SK-N-MC (cell line): ENCODE measurements around the gene CELA2A.
"Not testable (repeated sequence)": the region's sequence is repeated elsewhere in the genome, so short reads cannot be mapped to it uniquely, and the experiment has no call there.

Source experiments
- DNase-seq: peaks from one replicate; pipeline ENCODE4 v3.0.0-alpha.2; 2011; ENCODE audit warnings: low read depth, low spot score
- H3K27ac ChIP-seq: fragments of 200-600 bp; sonication (generic); 2 replicates; pipeline ENCODE4 v1.5.1; 2016; ENCODE audit warnings: mixed run types
- H3K36me3 ChIP-seq: fragments of 200-600 bp; sonication (generic); 2 replicates; pipeline ENCODE4 v1.6.1; 2017; ENCODE audit warnings: antibody characterized with exemption, low read length, mixed read lengths; ENCODE audit not compliant: insufficient read depth
- H3K4me3 ChIP-seq: fragments of 200-600 bp; sonication (generic); 2 replicates; pipeline ENCODE4 v1.5.1; 2016
- H3K9ac ChIP-seq: fragments of 200-600 bp; sonication (generic); 2 replicates; pipeline ENCODE4 v1.8.0; 2017; ENCODE audit warnings: mixed run types, mixed read lengths; ENCODE audit not compliant: insufficient read length
- H3K9me3 ChIP-seq: fragments of 200-600 bp; sonication (generic); 2 replicates; pipeline ENCODE4 v1.6.1; 2017; ENCODE audit warnings: low read depth, mild to moderate bottlenecking, antibody characterized with exemption, low read length, moderate library complexity, mixed read lengths
- EZH2 ChIP-seq: fragments of 200-600 bp; sonication (generic); IDR thresholded peaks from one replicate; pipeline ENCODE4 v1.6.1; 2017; ENCODE audit warnings: antibody characterized with exemption
- FOXP2 ChIP-seq: optimal IDR thresholded peaks from 2 replicates; pipeline ENCODE3; 2011; ENCODE audit warnings: mild to moderate bottlenecking, moderate library complexity; ENCODE audit not compliant: insufficient read depth; ENCODE audit errors: extremely low read length, control extremely low read depth
- POLR2AphosphoS5 ChIP-seq: IDR thresholded peaks from 2 replicates; pipeline ENCODE4 v1.6.1; 2012; ENCODE audit warnings: mild to moderate bottlenecking, low read depth, low read length, borderline replicate concordance

The CELA2A gene

DNA sequence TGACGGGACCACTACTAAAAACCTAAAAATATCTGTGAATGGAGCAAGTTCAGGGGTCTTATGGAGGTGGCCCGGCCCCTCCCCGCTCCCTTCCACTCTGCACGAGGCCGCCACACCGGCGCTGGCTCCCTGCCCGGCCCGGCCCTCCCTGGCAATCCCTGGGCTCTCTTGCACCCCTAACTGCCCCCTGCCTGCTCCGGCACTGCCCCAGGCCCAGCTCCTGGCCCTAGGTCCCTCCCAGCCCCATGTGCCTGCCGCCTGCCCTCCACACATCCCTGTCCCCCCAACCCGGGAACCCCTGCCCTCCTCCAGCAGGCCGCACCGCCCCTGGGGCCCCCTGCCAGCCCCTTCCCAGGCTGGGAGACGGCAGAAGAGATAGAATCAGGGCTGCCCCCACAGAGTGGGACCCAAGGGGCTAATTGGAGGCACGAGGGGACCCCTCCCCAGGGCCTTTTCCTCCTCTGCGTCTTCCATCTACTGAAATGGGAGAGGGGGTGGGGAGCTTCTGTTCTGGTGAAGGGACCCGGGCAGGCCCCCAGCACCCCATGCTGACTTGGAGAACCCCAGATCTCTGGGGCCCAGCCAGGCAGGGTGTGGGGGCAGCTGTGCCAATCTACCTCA, 27.6 kb upstream of the CELA2A start:
- H3K36me3 ChIP-seq = no peaks in the 10 kb centered on the region
- no peak for DNase-seq
- TF ChIP-seq EZH2 = no peak
- no peak for TF ChIP-seq FOXP2
- TF ChIP-seq POLR2AphosphoS5 = no peak

DNA sequence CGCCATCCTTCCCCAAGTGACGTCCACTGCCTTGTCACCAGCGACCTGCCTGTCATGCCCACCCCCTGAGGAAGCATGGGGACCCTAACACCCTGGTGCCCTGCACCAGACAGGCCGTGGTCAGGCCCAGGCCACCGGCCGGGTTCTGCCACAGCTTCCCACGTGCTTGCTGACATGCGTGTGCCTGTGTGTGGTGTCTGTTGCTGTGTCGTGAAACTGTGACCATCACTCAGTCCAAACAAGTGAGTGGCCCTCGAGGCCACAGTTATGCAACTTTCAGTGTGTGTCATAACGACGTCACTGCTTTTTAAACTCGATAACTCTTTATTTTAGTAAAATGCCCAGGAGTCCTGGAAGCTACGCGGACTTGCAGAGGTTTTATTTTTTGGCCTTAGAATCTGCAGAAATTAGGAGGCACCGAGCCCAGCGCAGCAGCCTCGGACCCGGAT, 26.8 kb upstream of the CELA2A start:
- Histone ChIP-seq H3K9me3 (no peaks in the 10 kb centered on the region), H3K4me3 (no peak overlapping the region), H3K9ac (no peak overlapping the region), H3K27ac (no peak overlapping the region; the same call in 1 of the 2 replicates), H3K36me3 (no peaks in the 10 kb centered on the region)
- DNase-seq = no peak
- no peak for TF ChIP-seq POLR2AphosphoS5
- TF ChIP-seq FOXP2 = no peak
- no peak for TF ChIP-seq EZH2

More for the DNA sequence above, 27.6 kb upstream of the CELA2A start:
- Histone ChIP-seq H3K9ac (no peak overlapping the region), H3K4me3 (no peak overlapping the region), H3K9me3 (no peaks in the 10 kb centered on the region), H3K27ac (no peak overlapping the region)

- H3K36me3 ChIP-seq = no peaks in the 10 kb centered on the region
- no peak overlapping the region for H3K27ac ChIP-seq
- TF ChIP-seq POLR2AphosphoS5 (no peak), EZH2 (no peak), FOXP2 (no peak)
- no peak overlapping the region for H3K9ac ChIP-seq
- H3K4me3 ChIP-seq = no peak overlapping the region
- DNase-seq = no peak
- H3K9me3 ChIP-seq = no peaks in the 10 kb centered on the region
These were observed 25.6 kb upstream of the CELA2A start for GRCh38 chr1:15430787-15431570.

DNA sequence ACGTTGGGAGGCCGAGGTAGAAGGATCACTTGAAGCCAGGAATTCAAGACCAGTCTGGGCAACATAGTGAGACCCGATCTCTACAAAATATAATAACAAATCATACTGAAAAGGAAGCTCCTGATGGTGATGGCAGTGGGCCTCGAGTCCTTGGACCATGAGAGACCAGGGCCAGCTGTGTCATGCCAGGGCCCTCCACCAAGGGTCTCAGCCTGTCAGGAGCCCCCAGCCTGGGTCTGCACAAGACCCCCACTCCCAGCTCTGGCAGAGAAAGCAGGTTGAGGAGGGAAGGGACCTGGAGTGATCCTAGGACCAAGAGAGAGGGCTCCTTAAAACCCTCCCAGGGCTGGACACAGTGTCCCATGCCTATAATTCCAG, 25.0 kb upstream of the CELA2A start:
- H3K4me3 ChIP-seq = no peak overlapping the region
- no peaks in the 10 kb centered on the region for H3K36me3 ChIP-seq
- no peak overlapping the region for H3K27ac ChIP-seq
- DNase-seq = no peak
- TF ChIP-seq EZH2 = no peak
- TF ChIP-seq POLR2AphosphoS5 = no peak
- TF ChIP-seq FOXP2 = no peak
- no peak overlapping the region for H3K9ac ChIP-seq
- no peaks in the 10 kb centered on the region for H3K9me3 ChIP-seq

GRCh38 chr1:15432324-15432723, 24.2 kb upstream of the CELA2A start:
- Histone ChIP-seq H3K9ac (no peak overlapping the region), H3K36me3 (no peaks in the 10 kb centered on the region), H3K27ac (no peak overlapping the region), H3K9me3 (no peaks in the 10 kb centered on the region), H3K4me3 (no peak overlapping the region)
- no peak for TF ChIP-seq POLR2AphosphoS5
- no peak for DNase-seq

GRCh38 chr1:15433471-15433870, 23.1 kb upstream of the CELA2A start:
- Histone ChIP-seq H3K9me3 (no peaks in the 10 kb centered on the region), H3K9ac (no peak overlapping the region), H3K4me3 (no peak overlapping the region), H3K27ac (no peak overlapping the region), H3K36me3 (no peaks in the 10 kb centered on the region)
- DNase-seq = no peak
- TF ChIP-seq EZH2 (no peak), FOXP2 (no peak), POLR2AphosphoS5 (no peak)

DNA sequence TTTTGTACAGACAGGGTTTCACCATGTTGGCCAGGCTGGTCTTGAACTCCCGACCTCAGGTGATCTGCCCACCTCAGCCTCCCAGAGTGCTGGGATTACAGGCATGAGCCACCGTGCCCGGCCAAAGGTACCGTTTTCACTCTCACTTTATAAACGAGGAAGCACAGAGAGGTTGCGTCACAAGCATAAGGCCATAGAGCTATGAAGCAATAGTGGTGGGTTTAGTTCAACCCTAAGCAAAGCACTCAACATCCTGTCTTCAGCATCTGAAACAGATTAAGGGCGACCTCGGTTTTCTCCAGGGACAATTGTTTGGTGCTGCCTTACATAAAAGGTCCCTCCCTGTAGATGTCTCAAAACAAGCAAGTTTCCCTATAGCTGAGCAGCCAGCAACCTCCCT, 21.8 kb upstream of the CELA2A start:
- not testable (repeated sequence) for H3K4me3 ChIP-seq, DNase-seq, H3K36me3 ChIP-seq, H3K27ac ChIP-seq, H3K9ac ChIP-seq, H3K9me3 ChIP-seq

DNA sequence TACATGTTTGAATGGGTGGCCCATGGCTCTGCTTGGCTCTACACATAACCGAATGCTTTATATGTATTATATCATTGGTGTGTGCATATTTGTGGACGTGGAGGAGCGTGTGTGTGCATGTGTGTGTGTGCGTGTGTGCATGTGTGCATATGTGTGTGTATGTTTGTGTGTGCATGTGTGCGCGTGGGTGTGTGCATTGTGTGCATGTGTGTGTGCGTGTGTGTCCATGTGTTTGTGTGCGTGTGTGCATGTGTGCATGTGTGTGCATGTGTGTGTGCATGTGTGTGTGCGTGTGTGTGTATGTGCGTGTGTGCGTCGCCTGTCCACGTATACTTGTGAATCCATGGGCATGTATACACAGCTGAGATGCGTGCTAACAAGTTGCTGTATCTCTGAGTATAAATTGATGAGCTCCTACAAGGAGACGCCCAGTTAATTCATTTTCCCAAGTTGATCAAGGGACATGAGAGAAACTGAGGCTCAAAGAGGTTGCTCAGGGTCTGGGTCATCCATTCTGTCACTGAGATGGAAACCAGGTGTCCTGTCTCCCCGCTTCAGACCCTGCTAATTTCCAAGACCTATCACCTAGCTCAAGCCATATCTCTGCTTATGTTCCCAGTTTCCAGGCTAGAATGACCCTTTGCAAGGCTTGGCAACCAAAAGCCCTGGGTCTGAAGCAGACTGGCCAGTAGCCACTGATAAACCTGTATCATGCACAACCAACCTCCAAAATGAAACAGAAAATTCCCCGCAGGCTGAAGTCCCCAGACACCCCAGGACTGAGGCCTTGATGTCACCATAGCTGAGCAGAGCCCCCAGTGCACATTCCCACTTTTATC, 21.1 kb upstream of the CELA2A start:
- H3K27ac ChIP-seq = no peak overlapping the region
- H3K9me3 ChIP-seq = no peaks in the 10 kb centered on the region
- no peak overlapping the region for H3K4me3 ChIP-seq
- no peak overlapping the region for H3K9ac ChIP-seq
- DNase-seq = no peak
- no peaks in the 10 kb centered on the region for H3K36me3 ChIP-seq
- TF ChIP-seq POLR2AphosphoS5 (no peak), FOXP2 (no peak), EZH2 (no peak)
